Panc1 (cell line): ENCODE measurements around the gene ADK. TPM values are rescaled to one million over a fixed set of nuclear protein-coding genes. Genes with fewer than 3 reads are reported as not detected.

Experiments
- ATAC-seq: fragments of 200-7000 bp; cut with Tn5 transposase; 2 replicates; pipeline ENCODE4 v1.9.1; 2020; ENCODE audit warnings: mild to moderate bottlenecking, moderate library complexity
- BruUV-seq: library from RNA; stranded (reverse); fragments of 400-500 nt; replicated peaks from 2 replicates; lab custom pipeline; 2021; lab: Mats Ljungman, UMichigan
- CTCF ChIA-PET: fragments of 300-600 bp; sonication (Branson Sonifier 250); formaldehyde crosslinking; loops from one replicate; lab custom pipeline; 2022; ENCODE audit warnings: antibody characterized with exemption; lab: Charles Lee
- POLR2A ChIA-PET: fragments of 300-600 bp; sonication (Branson Sonifier 250); formaldehyde crosslinking; loops from one replicate; lab custom pipeline; 2022; ENCODE audit warnings: antibody characterized with exemption; lab: Charles Lee
- DNase-seq: peaks from one replicate; pipeline ENCODE4 v3.0.0-alpha.2; 2010; ENCODE audit warnings: low read depth, low spot score
- H3K27ac ChIP-seq: 2 replicates; pipeline ENCODE4 v1.5.1; 2011; ENCODE audit warnings: mild to moderate bottlenecking, low read length, inconsistent platforms
- H3K27me3 ChIP-seq: fragments of 200-500 bp; sonication (Bioruptor generic); 2 replicates; pipeline ENCODE4 v1.6.0; 2014; ENCODE audit warnings: low read length, inconsistent platforms; ENCODE audit not compliant: control insufficient read depth, insufficient read depth
- H3K36me3 ChIP-seq: fragments of 200-500 bp; sonication (Bioruptor generic); 2 replicates; pipeline ENCODE4 v1.5.1; 2014; ENCODE audit warnings: inconsistent platforms, mild to moderate bottlenecking, low read length, moderate library complexity; ENCODE audit not compliant: control insufficient read depth, insufficient read depth
- H3K4me1 ChIP-seq: 2 replicates; pipeline ENCODE4 v1.5.1; 2011; ENCODE audit warnings: inconsistent platforms, mild to moderate bottlenecking, low read length, moderate library complexity; ENCODE audit not compliant: control insufficient read depth, insufficient read depth
- H3K4me3 ChIP-seq, 2 experiments: 2 replicates each; pipeline ENCODE4 v1.5.1; 2011 to 2012; ENCODE audit warnings: low read depth in 2 of 2, low read length in 2 of 2, mild to moderate bottlenecking in 2 of 2, inconsistent platforms in 1 of 2, moderate library complexity in 1 of 2
- H3K9me3 ChIP-seq: fragments of 200-500 bp; sonication (Bioruptor generic); 2 replicates; pipeline ENCODE4 v1.5.1; 2014; ENCODE audit warnings: low read depth, mild to moderate bottlenecking, inconsistent platforms, low read length, moderate library complexity; ENCODE audit not compliant: control insufficient read depth, insufficient read depth
- POLR2AphosphoS5 ChIP-seq: IDR thresholded peaks from 2 replicates; pipeline ENCODE4 v1.6.1; 2012; ENCODE audit warnings: mild to moderate bottlenecking, low read depth, low read length, moderate library complexity
- SIN3A ChIP-seq: IDR thresholded peaks from 2 replicates; pipeline ENCODE4 v1.6.1; 2012; ENCODE audit warnings: low read depth, mild to moderate bottlenecking, low read length, moderate library complexity, borderline replicate concordance; ENCODE audit not compliant: insufficient read depth
- TCF7L2 ChIP-seq: IDR thresholded peaks from 2 replicates; pipeline ENCODE4 v1.6.1; 2011; ENCODE audit warnings: mild to moderate bottlenecking, low read depth, low read length, inconsistent platforms
- in situ Hi-C: cut with HindIII; loops from 2 replicates; pipeline ENCODE4 v1.10.0; 2016; ENCODE audit warnings: low sequenced_read_pairs, low pct_unique_long_range_greater_than_20kb
- intact Hi-C: fragments of 100-400 bp; cut with micrococcal nuclease; formaldehyde crosslinking; loops from one replicate; pipeline ENCODE4 v1.10.0; 2022; ENCODE audit not compliant: unreplicated experiment
- total RNA-seq: library from RNA; stranded (reverse); gene quantifications from one replicate; pipeline ENCODE4 v1.2.1, GENCODE V29; 2021; ENCODE audit not compliant: unreplicated experiment
- TF ChIP-seq, protein P1 (sequence below), 2 experiments: IDR thresholded peaks; 2 replicates each; pipeline ENCODE4 v1.6.1; 2011 to 2012; ENCODE audit warnings: low read depth in 2 of 2, control low read depth in 1 of 2, low read length in 1 of 2, mild to moderate bottlenecking in 1 of 2, moderate library complexity in 1 of 2; ENCODE audit not compliant: insufficient read depth in 1 of 2
- TF ChIP-seq, protein P2 (sequence below): fragments of 450-650 bp; IDR thresholded peaks from 2 replicates; pipeline ENCODE4 v1.5.1; 2017; ENCODE audit warnings: mild to moderate bottlenecking

ADK gene
- total RNA-seq, 1 experiment from 2014 or later: 64.5 TPM

DNA sequence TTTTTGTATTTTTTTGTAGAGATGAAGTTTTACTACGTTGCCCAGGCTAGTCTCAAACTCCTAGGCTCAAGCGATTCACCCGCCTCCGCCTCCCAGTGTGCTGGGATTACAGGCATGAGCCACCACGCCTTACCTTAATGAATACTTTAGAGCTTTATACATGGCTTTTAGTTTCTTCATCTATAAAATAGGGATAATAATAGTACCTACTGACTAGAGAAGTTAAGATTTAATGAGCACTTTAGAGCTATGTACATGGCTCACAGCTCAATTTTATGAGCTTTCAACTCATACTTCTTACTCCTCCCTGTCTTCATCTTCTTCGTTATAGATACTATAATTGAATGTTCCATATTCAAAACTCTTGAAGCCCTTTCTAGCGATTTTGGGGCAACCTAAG lies 445.7 kb downstream of the ADK start:
- no peaks in the 10 kb centered on the region; the same call in 1 of the 2 replicates for H3K36me3 ChIP-seq
- H3K9me3 ChIP-seq: no peaks in the 10 kb centered on the region
- in situ Hi-C loops: no loop called here
- H3K27me3 ChIP-seq: no peaks in the 10 kb centered on the region
- ATAC-seq (no peak), DNase-seq (no peak)
- H3K4me1 ChIP-seq: no peaks in the 10 kb centered on the region
- ChIA-PET CTCF (no interaction called here), POLR2A (interaction anchor here (0.7 kb wide), 1 partner anchor 1456 kb away, joined by 15 read pairs; no protein-coding TSS in a partner anchor)
- no peak overlapping the region for H3K4me3 ChIP-seq
- intact Hi-C loops: no loop called here
- BruUV-seq: no TSS peak
- TF ChIP-seq, protein P1, sequence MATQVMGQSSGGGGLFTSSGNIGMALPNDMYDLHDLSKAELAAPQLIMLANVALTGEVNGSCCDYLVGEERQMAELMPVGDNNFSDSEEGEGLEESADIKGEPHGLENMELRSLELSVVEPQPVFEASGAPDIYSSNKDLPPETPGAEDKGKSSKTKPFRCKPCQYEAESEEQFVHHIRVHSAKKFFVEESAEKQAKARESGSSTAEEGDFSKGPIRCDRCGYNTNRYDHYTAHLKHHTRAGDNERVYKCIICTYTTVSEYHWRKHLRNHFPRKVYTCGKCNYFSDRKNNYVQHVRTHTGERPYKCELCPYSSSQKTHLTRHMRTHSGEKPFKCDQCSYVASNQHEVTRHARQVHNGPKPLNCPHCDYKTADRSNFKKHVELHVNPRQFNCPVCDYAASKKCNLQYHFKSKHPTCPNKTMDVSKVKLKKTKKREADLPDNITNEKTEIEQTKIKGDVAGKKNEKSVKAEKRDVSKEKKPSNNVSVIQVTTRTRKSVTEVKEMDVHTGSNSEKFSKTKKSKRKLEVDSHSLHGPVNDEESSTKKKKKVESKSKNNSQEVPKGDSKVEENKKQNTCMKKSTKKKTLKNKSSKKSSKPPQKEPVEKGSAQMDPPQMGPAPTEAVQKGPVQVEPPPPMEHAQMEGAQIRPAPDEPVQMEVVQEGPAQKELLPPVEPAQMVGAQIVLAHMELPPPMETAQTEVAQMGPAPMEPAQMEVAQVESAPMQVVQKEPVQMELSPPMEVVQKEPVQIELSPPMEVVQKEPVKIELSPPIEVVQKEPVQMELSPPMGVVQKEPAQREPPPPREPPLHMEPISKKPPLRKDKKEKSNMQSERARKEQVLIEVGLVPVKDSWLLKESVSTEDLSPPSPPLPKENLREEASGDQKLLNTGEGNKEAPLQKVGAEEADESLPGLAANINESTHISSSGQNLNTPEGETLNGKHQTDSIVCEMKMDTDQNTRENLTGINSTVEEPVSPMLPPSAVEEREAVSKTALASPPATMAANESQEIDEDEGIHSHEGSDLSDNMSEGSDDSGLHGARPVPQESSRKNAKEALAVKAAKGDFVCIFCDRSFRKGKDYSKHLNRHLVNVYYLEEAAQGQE (IDR thresholded peaks at IDR 0.05; ENCODE audit: insufficient read depth in 1 of 2, low read depth in 2 of 2, low read length in 1 of 2): no peak
- TF ChIP-seq, protein P2, sequence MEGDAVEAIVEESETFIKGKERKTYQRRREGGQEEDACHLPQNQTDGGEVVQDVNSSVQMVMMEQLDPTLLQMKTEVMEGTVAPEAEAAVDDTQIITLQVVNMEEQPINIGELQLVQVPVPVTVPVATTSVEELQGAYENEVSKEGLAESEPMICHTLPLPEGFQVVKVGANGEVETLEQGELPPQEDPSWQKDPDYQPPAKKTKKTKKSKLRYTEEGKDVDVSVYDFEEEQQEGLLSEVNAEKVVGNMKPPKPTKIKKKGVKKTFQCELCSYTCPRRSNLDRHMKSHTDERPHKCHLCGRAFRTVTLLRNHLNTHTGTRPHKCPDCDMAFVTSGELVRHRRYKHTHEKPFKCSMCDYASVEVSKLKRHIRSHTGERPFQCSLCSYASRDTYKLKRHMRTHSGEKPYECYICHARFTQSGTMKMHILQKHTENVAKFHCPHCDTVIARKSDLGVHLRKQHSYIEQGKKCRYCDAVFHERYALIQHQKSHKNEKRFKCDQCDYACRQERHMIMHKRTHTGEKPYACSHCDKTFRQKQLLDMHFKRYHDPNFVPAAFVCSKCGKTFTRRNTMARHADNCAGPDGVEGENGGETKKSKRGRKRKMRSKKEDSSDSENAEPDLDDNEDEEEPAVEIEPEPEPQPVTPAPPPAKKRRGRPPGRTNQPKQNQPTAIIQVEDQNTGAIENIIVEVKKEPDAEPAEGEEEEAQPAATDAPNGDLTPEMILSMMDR: no peak
- TF ChIP-seq SIN3A (no peak), TCF7L2 (no peak), POLR2AphosphoS5 (no peak)
- no peak overlapping the region for H3K27ac ChIP-seq

DNA sequence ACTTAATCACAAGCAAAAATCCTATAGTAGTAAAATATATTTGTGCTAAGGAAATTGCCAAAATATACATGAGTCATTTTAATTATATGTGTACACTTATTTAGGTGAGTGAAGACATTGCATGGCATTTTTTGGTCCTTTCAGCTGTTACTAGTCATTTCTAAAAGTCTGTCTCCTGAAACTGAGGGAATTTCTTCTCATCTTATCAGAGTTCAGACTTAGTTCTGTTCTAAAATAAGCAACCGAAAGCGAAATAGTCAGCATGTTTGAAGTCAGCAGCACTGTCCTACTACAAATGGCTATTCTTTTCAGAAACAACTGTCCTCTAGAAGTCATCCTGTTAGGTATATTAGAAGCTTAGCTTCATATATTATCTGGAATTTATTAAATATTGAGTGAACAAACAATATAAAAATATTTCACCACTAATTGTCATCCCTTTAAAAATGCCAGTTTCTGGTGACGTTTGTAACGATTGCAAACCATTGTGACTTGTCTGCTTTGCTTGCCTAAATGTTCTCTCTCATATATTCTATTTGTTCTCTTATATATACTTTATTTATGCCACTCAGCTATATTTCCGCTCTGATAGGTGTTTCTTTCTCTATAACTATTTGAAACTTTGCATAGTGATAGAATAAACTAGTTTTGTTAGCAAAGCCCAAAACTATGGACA lies 448.0 kb downstream of the ADK start:
- no peaks in the 10 kb centered on the region for H3K27me3 ChIP-seq
- no peak overlapping the region for H3K4me3 ChIP-seq
- ATAC-seq (no peak), DNase-seq (no peak)
- ChIA-PET POLR2A (no interaction called here), CTCF (no interaction called here)
- no TSS peak for BruUV-seq
- no peaks in the 10 kb centered on the region for H3K4me1 ChIP-seq
- no peaks in the 10 kb centered on the region for H3K9me3 ChIP-seq
- in situ Hi-C loops: no loop called here
- intact Hi-C loops: no loop called here
- TF ChIP-seq, protein P1 (IDR thresholded peaks at IDR 0.05; ENCODE audit: insufficient read depth in 1 of 2, low read depth in 2 of 2, low read length in 1 of 2): no peak
- TF ChIP-seq TCF7L2 (no peak), POLR2AphosphoS5 (no peak), SIN3A (no peak)
- TF ChIP-seq, protein P2: no peak
- H3K27ac ChIP-seq: no peak overlapping the region
- H3K36me3 ChIP-seq: no peaks in the 10 kb centered on the region
